Stimulated activated CD4-positive, alpha-beta T cell treated with anti-CD3 and anti-CD28 coated beads, TNF-alpha, amount 100 ng/mL, for 24 hours (primary cell): Measurements from ENCODE around the gene SAC3D1.

Experiments used
- DNase-seq, 3 experiments: peaks; one replicate each; pipeline ENCODE4 v3.0.0-alpha.2; 2020; ENCODE audit warnings: low read depth in 3 of 3

SAC3D1 gene

GRCh38 chr11:65026810-65027209 lies 14.2 kb upstream of the SAC3D1 start:
- DNase-seq = no peak

- DNase-seq = peak; percentile 82 to 91 (median 85)
Measured at GRCh38 chr11:65027213-65028067, 13.6 kb upstream of the SAC3D1 start, which contains the start of gene SNX15. Gene SNX15 (plus strand): TSS chr11:65027439. CDS start chr11:65027538, 99 bp downstream.

GRCh38 chr11:65032216-65032615 lies 8.8 kb upstream of the SAC3D1 start:
- DNase-seq = no peak

GRCh38 chr11:65034423-65034822 lies 6.6 kb upstream of the SAC3D1 start:
- DNase-seq = no peak

GRCh38 chr11:65035579-65035978 lies 5.4 kb upstream of the SAC3D1 start:
- no peak for DNase-seq

GRCh38 chr11:65036931-65037330 lies 4.1 kb upstream of the SAC3D1 start:
- no peak for DNase-seq

GRCh38 chr11:65040520-65040846 lies 527 bp upstream of the SAC3D1 start:
- DNase-seq = no peak

GRCh38 chr11:65042891-65043290 lies 1.9 kb downstream of the SAC3D1 start:
- DNase-seq = no peak

- DNase-seq = no peak
Measured at GRCh38 chr11:65043881-65044501, 3.0 kb downstream of the SAC3D1 start.

- no peak for DNase-seq
Measured at GRCh38 chr11:65045061-65045460, 4.1 kb downstream of the SAC3D1 start.

- no peak for DNase-seq
Measured at GRCh38 chr11:65045728-65046127, 4.7 kb downstream of the SAC3D1 start.

- peak in 1 of 3 experiments; percentile 31 for DNase-seq
Measured at GRCh38 chr11:65047581-65048422, 6.8 kb downstream of the SAC3D1 start.

- no peak for DNase-seq
Measured at GRCh38 chr11:65051398-65051858, 10.4 kb downstream of the SAC3D1 start.

- no peak for DNase-seq
Measured at GRCh38 chr11:65053827-65054508, 13.0 kb downstream of the SAC3D1 start.

GRCh38 chr11:65055538-65055937 lies 14.5 kb downstream of the SAC3D1 start:
- no peak for DNase-seq

GRCh38 chr11:65056999-65057398 lies 16.0 kb downstream of the SAC3D1 start:
- DNase-seq = no peak

- DNase-seq = no peak
Measured at GRCh38 chr11:65057526-65057925, 16.5 kb downstream of the SAC3D1 start.

GRCh38 chr11:65058012-65058411 lies 17.0 kb downstream of the SAC3D1 start:
- no peak for DNase-seq

- no peak for DNase-seq
Measured at GRCh38 chr11:65058419-65059054, 17.5 kb downstream of the SAC3D1 start, which contains the start of gene NAALADL1. Gene NAALADL1 (minus strand): TSS chr11:65058553. CDS start chr11:65058521, 32 bp downstream.

- DNase-seq = no peak
Measured at GRCh38 chr11:65059523-65059922, 18.5 kb downstream of the SAC3D1 start.
